PFSK-1 (cell line): ENCODE measurements around the gene PDZD2.

ENCODE experiments used
- POLR2AphosphoS5 ChIP-seq: IDR thresholded peaks from 2 replicates; pipeline ENCODE4 v1.6.1; 2012; ENCODE audit warnings: low read depth, mild to moderate bottlenecking, control low read depth, low read length, moderate library complexity
- SIN3A ChIP-seq: IDR thresholded peaks from 2 replicates; pipeline ENCODE4 v1.6.1; 2012; ENCODE audit warnings: mild to moderate bottlenecking, low read length, moderate library complexity, borderline replicate concordance; ENCODE audit not compliant: insufficient read depth
- TAF1 ChIP-seq: IDR thresholded peaks from 2 replicates; pipeline ENCODE4 v1.6.1; 2012; ENCODE audit warnings: low read length, control low read depth, borderline replicate concordance; ENCODE audit not compliant: insufficient read depth
- TF ChIP-seq, protein P1 (sequence below), 2 experiments: IDR thresholded peaks; 2 replicates each; pipeline versions ENCODE4 v1.6.1 to v1.8.0; 2011 to 2012; ENCODE audit warnings: low read depth in 2 of 2, low read length in 2 of 2, control low read depth in 1 of 2, inconsistent platforms in 1 of 2, mild to moderate bottlenecking in 1 of 2, moderate library complexity in 1 of 2; ENCODE audit not compliant: insufficient read depth in 1 of 2

DNA sequence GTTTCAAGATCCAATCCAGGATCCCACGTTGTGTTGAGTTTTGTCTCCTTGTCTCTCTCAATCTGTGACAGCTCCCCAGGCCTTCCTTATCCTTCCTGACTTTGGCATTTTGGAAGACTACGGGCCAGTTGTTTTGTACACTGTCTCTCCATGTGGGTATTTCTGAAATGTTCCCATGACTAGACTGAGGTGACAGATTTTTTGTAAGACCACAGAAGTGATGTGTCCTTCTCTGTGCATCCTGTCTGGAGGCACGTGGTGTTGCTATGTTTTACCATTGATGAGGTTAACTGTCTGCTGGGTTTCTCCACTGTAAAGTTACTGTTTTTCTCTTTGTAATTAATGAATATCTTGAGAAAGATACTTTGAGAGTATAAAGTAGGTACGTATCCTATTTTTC lies 15.7 kb upstream of the PDZD2 start:
- TF ChIP-seq TAF1 (no peak), POLR2AphosphoS5 (no peak), SIN3A (no peak)
- TF ChIP-seq, protein P1, sequence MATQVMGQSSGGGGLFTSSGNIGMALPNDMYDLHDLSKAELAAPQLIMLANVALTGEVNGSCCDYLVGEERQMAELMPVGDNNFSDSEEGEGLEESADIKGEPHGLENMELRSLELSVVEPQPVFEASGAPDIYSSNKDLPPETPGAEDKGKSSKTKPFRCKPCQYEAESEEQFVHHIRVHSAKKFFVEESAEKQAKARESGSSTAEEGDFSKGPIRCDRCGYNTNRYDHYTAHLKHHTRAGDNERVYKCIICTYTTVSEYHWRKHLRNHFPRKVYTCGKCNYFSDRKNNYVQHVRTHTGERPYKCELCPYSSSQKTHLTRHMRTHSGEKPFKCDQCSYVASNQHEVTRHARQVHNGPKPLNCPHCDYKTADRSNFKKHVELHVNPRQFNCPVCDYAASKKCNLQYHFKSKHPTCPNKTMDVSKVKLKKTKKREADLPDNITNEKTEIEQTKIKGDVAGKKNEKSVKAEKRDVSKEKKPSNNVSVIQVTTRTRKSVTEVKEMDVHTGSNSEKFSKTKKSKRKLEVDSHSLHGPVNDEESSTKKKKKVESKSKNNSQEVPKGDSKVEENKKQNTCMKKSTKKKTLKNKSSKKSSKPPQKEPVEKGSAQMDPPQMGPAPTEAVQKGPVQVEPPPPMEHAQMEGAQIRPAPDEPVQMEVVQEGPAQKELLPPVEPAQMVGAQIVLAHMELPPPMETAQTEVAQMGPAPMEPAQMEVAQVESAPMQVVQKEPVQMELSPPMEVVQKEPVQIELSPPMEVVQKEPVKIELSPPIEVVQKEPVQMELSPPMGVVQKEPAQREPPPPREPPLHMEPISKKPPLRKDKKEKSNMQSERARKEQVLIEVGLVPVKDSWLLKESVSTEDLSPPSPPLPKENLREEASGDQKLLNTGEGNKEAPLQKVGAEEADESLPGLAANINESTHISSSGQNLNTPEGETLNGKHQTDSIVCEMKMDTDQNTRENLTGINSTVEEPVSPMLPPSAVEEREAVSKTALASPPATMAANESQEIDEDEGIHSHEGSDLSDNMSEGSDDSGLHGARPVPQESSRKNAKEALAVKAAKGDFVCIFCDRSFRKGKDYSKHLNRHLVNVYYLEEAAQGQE (IDR thresholded peaks at IDR 0.05; ENCODE audit: insufficient read depth in 1 of 2, low read depth in 2 of 2, low read length in 2 of 2), result no peak
